ENCODE data around the gene CNTN5.

CNTN5 gene

GRCh38 chr11:100294748-100295147 lies 1274.0 kb downstream of the CNTN5 start:
- no peak for DNase-seq (ENCODE audit: low read depth in 2 of 2, low spot score in 1 of 2)

GRCh38 chr11:100296051-100296679 lies 1275.4 kb downstream of the CNTN5 start:
- no peak for DNase-seq (ENCODE audit: low read depth in 2 of 2, low spot score in 1 of 2)

GRCh38 chr11:100297516-100297915 lies 1276.8 kb downstream of the CNTN5 start:
- no peak for DNase-seq (ENCODE audit: low read depth in 2 of 2, low spot score in 1 of 2)

- DNase-seq (ENCODE audit: low read depth in 2 of 2, low spot score in 1 of 2): no peak
Observed at GRCh38 chr11:100302824-100303223, 1282.1 kb downstream of the CNTN5 start.

GRCh38 chr11:100303897-100304296 lies 1283.1 kb downstream of the CNTN5 start:
- no peak for DNase-seq (ENCODE audit: low read depth in 2 of 2, low spot score in 1 of 2)

GRCh38 chr11:100308202-100308601 lies 1287.5 kb downstream of the CNTN5 start:
- no peak for DNase-seq (ENCODE audit: low read depth in 2 of 2, low spot score in 1 of 2)

- DNase-seq (ENCODE audit: low read depth in 2 of 2, low spot score in 1 of 2): no peak
Observed at GRCh38 chr11:100315946-100316345, 1295.2 kb downstream of the CNTN5 start.

GRCh38 chr11:100316952-100317351 lies 1296.2 kb downstream of the CNTN5 start:
- DNase-seq (ENCODE audit: low read depth in 2 of 2, low spot score in 1 of 2): no peak

- no peak for DNase-seq (ENCODE audit: low read depth in 2 of 2, low spot score in 1 of 2)
Observed at GRCh38 chr11:100319691-100320090, 1298.9 kb downstream of the CNTN5 start.

GRCh38 chr11:100328626-100329340 lies 1308.0 kb downstream of the CNTN5 start:
- DNase-seq (ENCODE audit: low read depth in 2 of 2, low spot score in 1 of 2): no peak

- no peak for DNase-seq (ENCODE audit: low read depth in 2 of 2, low spot score in 1 of 2)
Observed at GRCh38 chr11:100329352-100329751, 1308.6 kb downstream of the CNTN5 start.

- no peak for DNase-seq (ENCODE audit: low read depth in 2 of 2, low spot score in 1 of 2)
Observed at GRCh38 chr11:100336873-100337272, 1316.1 kb downstream of the CNTN5 start.

GRCh38 chr11:100338144-100338840 lies 1317.5 kb downstream of the CNTN5 start:
- no peak for DNase-seq (ENCODE audit: low read depth in 2 of 2, low spot score in 1 of 2)

- no peak for DNase-seq (ENCODE audit: low read depth in 2 of 2, low spot score in 1 of 2)
Observed at GRCh38 chr11:100340466-100341319, 1319.9 kb downstream of the CNTN5 start.

GRCh38 chr11:100353083-100353482 lies 1332.3 kb downstream of the CNTN5 start:
- DNase-seq (ENCODE audit: low read depth in 2 of 2, low spot score in 1 of 2): no peak

- no peak for DNase-seq (ENCODE audit: low read depth in 2 of 2, low spot score in 1 of 2)
Observed at GRCh38 chr11:100354736-100355135, 1334.0 kb downstream of the CNTN5 start.

- no peak for DNase-seq (ENCODE audit: low read depth in 2 of 2, low spot score in 1 of 2)
Observed at GRCh38 chr11:100356035-100356434, 1335.3 kb downstream of the CNTN5 start.

- DNase-seq (ENCODE audit: low read depth in 2 of 2, low spot score in 1 of 2): no peak
Observed at GRCh38 chr11:100359281-100359680, 1338.5 kb downstream of the CNTN5 start.

GRCh38 chr11:100367892-100368291 lies 1347.1 kb downstream of the CNTN5 start:
- no peak for DNase-seq (ENCODE audit: low read depth in 2 of 2, low spot score in 1 of 2)

- DNase-seq (ENCODE audit: low read depth in 2 of 2, low spot score in 1 of 2): no peak
Observed at GRCh38 chr11:100383357-100383865, 1362.7 kb downstream of the CNTN5 start.

- DNase-seq (ENCODE audit: low read depth in 2 of 2, low spot score in 1 of 2): no peak
Observed at GRCh38 chr11:100396266-100396665, 1375.5 kb downstream of the CNTN5 start.

Data from stimulated activated CD8-positive, alpha-beta memory T cell treated with anti-CD3 and anti-CD28 coated beads, Interleukin-4, amount 100 ng/mL, for 4 hours (primary cell).